Prostate gland (tissue), 2 donors: Measurements from ENCODE around the gene LDLR.
"Not testable (repeated sequence)": the region's sequence is repeated elsewhere in the genome, so short reads cannot be mapped to it uniquely, and the experiment has no call there.

ENCODE experiments used
- CTCF ChIP-seq, 4 experiments: fragments of 200-600 bp in 2 of 4; fragments of 450-650 bp in 2 of 4; sonication (generic) in 2 of 4; IDR thresholded peaks; 1 replicate in 3 of 4; 2 replicates in 1 of 4; pipeline ENCODE4 v1.5.1; 2016 to 2019; ENCODE audit warnings: antibody characterized with exemption in 4 of 4, mild to moderate bottlenecking in 2 of 4, moderate library complexity in 2 of 4
- POLR2A ChIP-seq: fragments of 450-650 bp; IDR thresholded peaks from one replicate; pipeline ENCODE4 v1.6.1; 2016; ENCODE audit warnings: antibody characterized with exemption, mild to moderate bottlenecking
- POLR2AphosphoS5 ChIP-seq: sonication (generic); formaldehyde crosslinking; IDR thresholded peaks from one replicate; pipeline ENCODE4 v1.6.1; 2017; ENCODE audit warnings: antibody characterized with exemption

GRCh38 chr19:11160440-11160768 lies 71.1 kb downstream of the LDLR start:
- not testable (repeated sequence) for TF ChIP-seq POLR2A; POLR2AphosphoS5; CTCF (IDR thresholded peaks at IDR 0.05)
